H9 (cell line): ENCODE measurements around the gene MRTFA. TPM values are rescaled to one million over a fixed set of nuclear protein-coding genes. Genes with fewer than 3 reads are reported as not detected.

Source experiments
- DNase-seq: peaks from one replicate; pipeline ENCODE4 v3.0.0-alpha.2; 2017
- H2AFZ ChIP-seq: one replicate; pipeline ENCODE4 v1.6.1; 2013; ENCODE audit warnings: mild to moderate bottlenecking, low read length, control low read depth, moderate library complexity
- H2AK5ac ChIP-seq: 2 replicates; pipeline ENCODE4 v1.6.1; 2013; ENCODE audit warnings: low read length, control low read depth, mixed read lengths; ENCODE audit not compliant: insufficient read length
- H2BK120ac ChIP-seq: one replicate; pipeline ENCODE4 v1.6.1; 2013; ENCODE audit warnings: low read depth, mild to moderate bottlenecking, low read length, control low read depth, inconsistent platforms; ENCODE audit not compliant: poor library complexity, severe bottlenecking
- H2BK12ac ChIP-seq: 2 replicates; pipeline ENCODE4 v1.6.1; 2013; ENCODE audit warnings: low read length, control low read depth, mixed read lengths, low read depth; ENCODE audit not compliant: insufficient read length
- H2BK15ac ChIP-seq: 2 replicates; pipeline ENCODE4 v1.6.1; 2013; ENCODE audit warnings: low read depth, low read length, control low read depth
- H2BK20ac ChIP-seq: one replicate; pipeline ENCODE4 v1.6.1; 2013; ENCODE audit warnings: low read depth, mild to moderate bottlenecking, low read length, control low read depth, inconsistent platforms; ENCODE audit not compliant: poor library complexity, severe bottlenecking
- H2BK5ac ChIP-seq: 2 replicates; pipeline ENCODE4 v1.6.1; 2013; ENCODE audit warnings: low read length, control low read depth, mixed read lengths; ENCODE audit not compliant: insufficient read length
- H3K14ac ChIP-seq: 2 replicates; pipeline ENCODE4 v1.6.1; 2013; ENCODE audit warnings: low read length, control low read depth; ENCODE audit not compliant: insufficient read depth
- H3K18ac ChIP-seq: 2 replicates; pipeline ENCODE4 v1.6.1; 2013; ENCODE audit warnings: low read depth, mild to moderate bottlenecking, mixed read lengths, low read length, control low read depth; ENCODE audit not compliant: insufficient read length
- H3K23ac ChIP-seq: 2 replicates; pipeline ENCODE4 v1.6.1; 2013; ENCODE audit warnings: low read length, control low read depth, mixed read lengths, low read depth; ENCODE audit not compliant: insufficient read length
- H3K23me2 ChIP-seq: 2 replicates; pipeline ENCODE4 v1.6.1; 2013; ENCODE audit warnings: low read depth, mild to moderate bottlenecking, mixed read lengths, low read length, control low read depth; ENCODE audit not compliant: insufficient read length, poor library complexity, severe bottlenecking
- H3K27ac ChIP-seq: 2 replicates; pipeline ENCODE4 v1.5.1; 2013; ENCODE audit warnings: low read length, control low read depth, mixed read lengths, low read depth; ENCODE audit not compliant: insufficient read length
- H3K27me3 ChIP-seq: 2 replicates; pipeline ENCODE4 v1.6.1; 2013; ENCODE audit warnings: low read length, control low read depth, inconsistent platforms; ENCODE audit not compliant: insufficient read depth
- H3K4ac ChIP-seq: 2 replicates; pipeline ENCODE4 v1.6.1; 2013; ENCODE audit warnings: low read depth, mild to moderate bottlenecking, control low read depth, inconsistent platforms, low read length, moderate library complexity
- H3K4me1 ChIP-seq: 2 replicates; pipeline ENCODE4 v1.6.1; 2013; ENCODE audit warnings: low read length, control low read depth, inconsistent platforms; ENCODE audit not compliant: insufficient read depth
- H3K4me2 ChIP-seq: 2 replicates; pipeline ENCODE4 v1.6.1; 2013; ENCODE audit warnings: low read length, control low read depth, mixed read lengths; ENCODE audit not compliant: insufficient read length, insufficient read depth
- H3K56ac ChIP-seq: 2 replicates; pipeline ENCODE4 v1.6.1; 2013; ENCODE audit warnings: low read depth, mild to moderate bottlenecking, mixed read lengths, low read length, control low read depth; ENCODE audit not compliant: insufficient read length
- H3K79me1 ChIP-seq: 2 replicates; pipeline ENCODE4 v1.6.1; 2013; ENCODE audit warnings: low read depth, mild to moderate bottlenecking, moderate library complexity, low read length, control low read depth, inconsistent platforms; ENCODE audit not compliant: insufficient read depth, poor library complexity, severe bottlenecking
- H3K79me2 ChIP-seq: 2 replicates; pipeline ENCODE4 v1.6.1; 2013; ENCODE audit warnings: low read length, control low read depth, inconsistent platforms; ENCODE audit not compliant: insufficient read depth
- H3K9ac ChIP-seq: 2 replicates; pipeline ENCODE4 v1.6.1; 2013; ENCODE audit warnings: low read length, control low read depth, mixed read lengths; ENCODE audit not compliant: insufficient read length; ENCODE audit errors: extremely low read depth
- H3K9me3 ChIP-seq: one replicate; pipeline ENCODE4 v1.6.1; 2013; ENCODE audit warnings: low read depth, low read length, inconsistent platforms; ENCODE audit not compliant: control insufficient read depth
- H3T11ph ChIP-seq: one replicate; pipeline ENCODE4 v1.6.1; 2013; ENCODE audit warnings: mild to moderate bottlenecking, low read length, control low read depth, inconsistent platforms
- H4K20me1 ChIP-seq: one replicate; pipeline ENCODE4 v1.6.1; 2013; ENCODE audit not compliant: control insufficient read depth, insufficient read length, insufficient read depth
- H4K5ac ChIP-seq: 2 replicates; pipeline ENCODE4 v1.6.1; 2013; ENCODE audit warnings: low read depth, mild to moderate bottlenecking, mixed read lengths, low read length, control low read depth; ENCODE audit not compliant: insufficient read length
- H4K8ac ChIP-seq: replicated peaks from 2 replicates; pipeline ENCODE4 v1.6.1; 2013; ENCODE audit warnings: low read length, control low read depth, mixed read lengths, low read depth; ENCODE audit not compliant: insufficient read length
- H4K91ac ChIP-seq: 2 replicates; pipeline ENCODE4 v1.6.1; 2013; ENCODE audit warnings: low read depth, mild to moderate bottlenecking, moderate library complexity, mixed read lengths, low read length, control low read depth; ENCODE audit not compliant: insufficient read length
- H3K27ac Mint-ChIP-seq, 3 experiments: 2 replicates in 2 of 3; 3 replicates in 1 of 3; pipeline ENCODE4 v1.8.0; 2020 to 2021; ENCODE audit warnings: mixed read lengths in 3 of 3, mild to moderate bottlenecking in 1 of 3, moderate library complexity in 1 of 3
- H3K27me3 Mint-ChIP-seq: 2 replicates; pipeline ENCODE4 v1.8.0; 2021; ENCODE audit warnings: low read depth, mild to moderate bottlenecking, moderate library complexity, mixed read lengths
- H3K36me3 Mint-ChIP-seq, 3 experiments: 2 replicates in 2 of 3; 3 replicates in 1 of 3; pipeline ENCODE4 v1.8.0; 2020 to 2021; ENCODE audit warnings: low read depth in 3 of 3, mixed read lengths in 3 of 3; ENCODE audit not compliant: insufficient read depth in 1 of 3
- H3K4me1 Mint-ChIP-seq, 2 experiments: 2 replicates each; pipeline ENCODE4 v1.8.0; 2020; ENCODE audit warnings: mixed read lengths in 2 of 2
- H3K4me3 Mint-ChIP-seq, 2 experiments: 2 replicates in 1 of 2; 3 replicates in 1 of 2; pipeline ENCODE4 v1.8.0; 2020 to 2021; ENCODE audit warnings: mild to moderate bottlenecking in 2 of 2, mixed read lengths in 2 of 2, moderate library complexity in 1 of 2
- H3K9me3 Mint-ChIP-seq, 2 experiments: 2 replicates in 1 of 2; 3 replicates in 1 of 2; pipeline ENCODE4 v1.8.0; 2020; ENCODE audit warnings: mild to moderate bottlenecking in 2 of 2, mixed read lengths in 2 of 2, moderate library complexity in 1 of 2
- WGBS: extraction: QIAGEN DNeasy Blood & Tissue Kit; methylation state at CpG from one replicate; pipeline ENCODE4 v1.1.7; 2013; ENCODE audit warnings: missing lambda C conversion rate, low lambda C conversion rate, mixed read lengths; ENCODE audit not compliant: insufficient read length; ENCODE audit errors: extremely low coverage; 5-methylcytosine and 5-hydroxymethylcytosine counted together
- total RNA-seq: library from RNA; stranded (reverse); gene quantifications from 2 replicates; pipeline ENCODE4 v1.2.1, GENCODE V29; 2021
- TF ChIP-seq, protein P1 (sequence below): fragments of 200-600 bp; sonication (generic); conservative IDR thresholded peaks from 3 replicates; pipeline ENCODE4 v1.8.0; 2021; ENCODE audit warnings: antibody characterized with exemption, mild to moderate bottlenecking

The MRTFA gene
- total RNA-seq, 1 experiment from 2014 or later = 38.1 TPM

DNA sequence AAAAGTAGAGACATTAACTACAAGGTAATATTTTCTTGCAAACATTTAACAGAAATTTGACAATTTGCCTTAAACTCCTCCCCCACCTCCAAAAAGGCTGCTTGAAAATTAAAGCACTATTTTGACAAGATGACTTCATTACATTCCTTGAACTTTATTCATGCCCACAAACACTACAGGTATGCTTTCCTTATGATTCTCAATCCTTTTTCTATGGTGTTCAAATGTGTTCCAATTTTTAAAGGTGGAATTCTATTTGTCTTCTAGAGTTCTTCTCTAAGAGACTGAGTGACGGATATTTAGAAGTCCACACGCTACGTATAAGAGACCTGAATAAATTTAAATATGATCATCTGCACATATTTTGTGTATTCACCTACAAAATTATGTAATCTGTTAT lies 69.4 kb downstream of the MRTFA start:
- Histone ChIP-seq H3K23ac (no peak overlapping the region), H3K23me2 (no peaks in the 10 kb centered on the region), H2AFZ (no peak overlapping the region), H3K56ac (no peak overlapping the region), H3K79me2 (no peaks in the 10 kb centered on the region), H3K27me3 (no peaks in the 10 kb centered on the region), H3K9me3 (peaks cover 2% of the 10 kb centered on the region), H3K18ac (no peak overlapping the region), H3K9ac (no peak overlapping the region), H3K4ac (no peak overlapping the region), H3T11ph (no peak overlapping the region), H2BK120ac (no peak overlapping the region), H3K4me1 (no peaks in the 10 kb centered on the region), H4K91ac (no peak overlapping the region), H2AK5ac (no peak overlapping the region), H2BK12ac (no peak overlapping the region), H4K20me1 (no peaks in the 10 kb centered on the region), H2BK20ac (no peak overlapping the region), H3K27ac (no peak overlapping the region), H2BK5ac (no peak overlapping the region), H4K5ac (no peak overlapping the region), H4K8ac (no peak overlapping the region), H3K79me1 (no peaks in the 10 kb centered on the region), H2BK15ac (no peak overlapping the region), H3K4me2 (no peak overlapping the region), H3K14ac (no peak overlapping the region)
- Mint-ChIP-seq H3K9me3 (peaks cover 14 to 17% of the 10 kb centered on the region in 2 experiments), H3K4me3 (no peak overlapping the region), H3K27ac (no peak overlapping the region), H3K36me3 (peaks cover 17 to 26% (median 23%) of the 10 kb centered on the region in 3 experiments), H3K27me3 (no peaks in the 10 kb centered on the region; the same call in 1 of the 2 replicates), H3K4me1 (peaks cover 9 to 11% of the 10 kb centered on the region in 2 experiments)
- TF ChIP-seq, protein P1, sequence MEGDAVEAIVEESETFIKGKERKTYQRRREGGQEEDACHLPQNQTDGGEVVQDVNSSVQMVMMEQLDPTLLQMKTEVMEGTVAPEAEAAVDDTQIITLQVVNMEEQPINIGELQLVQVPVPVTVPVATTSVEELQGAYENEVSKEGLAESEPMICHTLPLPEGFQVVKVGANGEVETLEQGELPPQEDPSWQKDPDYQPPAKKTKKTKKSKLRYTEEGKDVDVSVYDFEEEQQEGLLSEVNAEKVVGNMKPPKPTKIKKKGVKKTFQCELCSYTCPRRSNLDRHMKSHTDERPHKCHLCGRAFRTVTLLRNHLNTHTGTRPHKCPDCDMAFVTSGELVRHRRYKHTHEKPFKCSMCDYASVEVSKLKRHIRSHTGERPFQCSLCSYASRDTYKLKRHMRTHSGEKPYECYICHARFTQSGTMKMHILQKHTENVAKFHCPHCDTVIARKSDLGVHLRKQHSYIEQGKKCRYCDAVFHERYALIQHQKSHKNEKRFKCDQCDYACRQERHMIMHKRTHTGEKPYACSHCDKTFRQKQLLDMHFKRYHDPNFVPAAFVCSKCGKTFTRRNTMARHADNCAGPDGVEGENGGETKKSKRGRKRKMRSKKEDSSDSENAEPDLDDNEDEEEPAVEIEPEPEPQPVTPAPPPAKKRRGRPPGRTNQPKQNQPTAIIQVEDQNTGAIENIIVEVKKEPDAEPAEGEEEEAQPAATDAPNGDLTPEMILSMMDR = no peak
- DNase-seq = no peak
- WGBS = no CpG with 5 or more reads among the region's 3 CpGs
